NOMO-1 (cell line): ENCODE results near the gene TPRG1.

ENCODE experiments used
- DNase-seq, 2 experiments: peaks; one replicate each; lab custom pipeline; 2025; ENCODE audit not compliant: unreplicated experiment in 2 of 2; lab: John Stamatoyannopoulos, UW

Gene TPRG1

DNA sequence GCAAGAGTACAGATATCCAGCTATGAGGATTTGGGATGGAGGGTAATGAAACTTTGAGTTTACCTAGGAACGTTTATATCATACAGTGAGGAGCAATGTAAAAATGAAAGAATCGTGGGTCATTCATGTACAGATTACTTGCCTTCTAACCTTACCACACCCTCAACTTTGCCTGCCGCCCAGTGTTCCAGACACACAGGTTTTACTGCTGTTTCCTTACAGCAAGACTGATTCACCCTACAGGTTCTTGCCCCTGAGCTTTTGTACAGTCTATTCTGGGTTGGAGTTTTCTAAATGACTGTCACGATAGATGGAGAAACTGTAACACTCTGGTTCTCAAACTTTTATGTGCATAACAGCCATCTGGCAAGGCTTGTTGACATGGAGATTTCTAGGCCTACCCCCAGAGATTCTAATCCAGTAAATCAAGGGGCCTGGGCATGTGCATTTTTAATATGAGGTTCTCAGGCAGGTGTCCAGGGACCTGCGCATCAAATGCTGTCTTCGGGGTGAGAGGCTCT, 6.6 kb upstream of the TPRG1 start:
- DNase-seq = no peak

DNA sequence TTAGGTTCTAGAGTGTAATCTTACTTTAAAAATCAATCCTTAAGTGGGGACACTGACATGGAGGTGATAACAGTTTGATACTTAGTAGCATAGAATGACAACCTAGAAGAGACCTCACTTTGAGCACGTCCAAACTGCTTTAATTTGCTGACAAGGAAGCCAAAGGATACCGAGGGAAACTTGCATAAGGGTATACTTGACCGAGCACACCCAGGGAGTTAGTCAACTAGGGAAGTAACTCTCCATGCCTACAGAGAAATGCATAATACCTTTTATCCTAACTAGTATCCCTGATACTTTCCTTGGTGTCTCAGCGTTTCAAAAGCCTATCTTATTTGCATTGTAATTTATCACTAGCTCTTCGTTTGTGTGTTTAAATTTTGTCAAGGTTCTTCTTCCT, 5.5 kb upstream of the TPRG1 start:
- DNase-seq = no peak

DNA sequence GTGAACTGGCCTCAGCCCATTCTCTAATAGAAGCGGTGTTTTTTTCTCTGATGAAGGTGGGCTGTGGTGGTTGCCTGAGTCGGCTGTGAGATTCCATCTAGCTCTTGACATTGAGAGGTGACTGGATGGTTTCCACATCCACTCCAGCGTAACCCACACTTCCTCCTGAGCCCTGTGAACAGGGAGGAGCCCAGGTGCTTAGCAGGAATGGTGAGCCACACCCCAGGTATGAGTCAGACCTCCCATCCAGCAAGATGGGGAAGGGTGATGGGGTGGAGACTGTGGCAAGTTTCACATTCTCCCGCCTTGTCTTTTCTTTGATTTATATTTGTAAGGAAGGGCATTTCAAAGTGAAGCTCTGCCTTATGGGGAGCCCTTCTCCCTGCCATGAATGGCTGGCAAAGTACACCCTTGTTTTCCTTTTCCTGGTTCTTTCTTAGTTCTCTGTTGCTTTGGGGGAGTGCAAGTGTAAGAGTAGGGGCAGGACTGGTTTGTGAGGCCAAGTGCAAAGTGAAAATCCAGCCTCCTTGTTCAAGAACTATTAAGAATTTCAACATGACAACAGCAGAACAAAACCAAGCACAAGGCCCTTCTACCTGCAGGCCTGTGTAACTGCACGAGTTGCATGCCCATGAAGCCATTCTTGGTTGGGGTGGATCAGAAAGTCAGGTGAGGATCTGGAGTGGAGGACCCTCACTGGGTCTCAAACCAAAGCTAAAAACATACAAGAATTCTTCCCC, 4.6 kb upstream of the TPRG1 start:
- DNase-seq = no peak

DNA sequence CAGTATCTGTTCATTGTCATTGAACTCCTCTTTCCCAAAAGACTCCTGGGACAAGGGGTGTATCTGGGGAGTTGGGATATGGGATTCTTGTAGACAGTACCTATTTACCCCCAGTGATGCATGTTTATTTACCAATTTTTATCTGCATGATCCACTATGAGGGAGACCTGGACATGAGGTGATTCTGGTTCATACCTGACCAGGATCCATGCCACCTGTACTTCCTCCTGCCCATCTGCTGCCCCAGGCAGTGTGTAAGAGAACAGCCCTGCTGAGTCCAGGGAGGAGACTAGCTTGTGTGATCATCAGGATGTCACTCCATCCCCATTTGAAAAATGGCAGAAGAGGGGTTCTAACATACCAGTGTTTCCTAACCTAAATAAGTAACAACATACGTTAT, 3.1 kb upstream of the TPRG1 start:
- DNase-seq = no peak

DNA sequence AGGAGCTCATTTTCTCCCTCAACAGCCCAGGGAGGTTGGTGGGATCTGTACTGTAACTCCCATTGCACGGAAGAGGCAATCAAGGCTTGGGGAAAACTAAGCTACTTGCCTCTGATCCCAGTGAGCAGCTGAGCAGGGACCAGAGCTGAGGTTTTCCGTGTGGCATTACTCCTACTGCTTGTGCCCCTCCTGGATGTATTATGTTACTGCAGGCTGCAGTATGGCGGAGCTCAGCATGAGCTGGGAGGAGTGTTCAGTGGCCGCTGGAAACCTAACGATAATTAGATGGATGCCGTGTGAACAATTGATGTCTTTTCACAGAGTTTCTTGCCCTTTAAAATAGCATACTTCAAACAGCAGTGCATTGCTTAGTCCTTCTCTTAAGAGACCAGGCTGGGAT, 2.0 kb upstream of the TPRG1 start:
- DNase-seq = no peak

DNA sequence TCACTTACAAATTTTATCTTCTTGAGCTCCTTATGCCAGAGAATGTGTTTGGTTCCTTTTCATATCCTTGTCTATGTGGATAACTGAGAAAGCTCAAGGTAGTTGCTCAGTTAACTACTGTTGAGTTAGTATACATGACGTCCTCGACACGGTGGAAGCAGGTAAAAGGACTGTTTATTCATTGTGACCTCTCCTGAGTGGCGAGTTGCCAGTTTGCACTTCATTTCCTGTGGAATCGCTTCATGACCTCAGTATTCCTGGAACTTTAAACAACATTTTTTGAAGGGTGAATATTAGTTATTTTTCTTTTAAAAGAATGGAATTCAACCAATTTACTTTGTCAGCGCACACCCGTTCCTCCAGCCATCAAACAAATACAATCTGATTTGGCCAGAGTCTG, 1.2 kb upstream of the TPRG1 start:
- DNase-seq = no peak

DNA sequence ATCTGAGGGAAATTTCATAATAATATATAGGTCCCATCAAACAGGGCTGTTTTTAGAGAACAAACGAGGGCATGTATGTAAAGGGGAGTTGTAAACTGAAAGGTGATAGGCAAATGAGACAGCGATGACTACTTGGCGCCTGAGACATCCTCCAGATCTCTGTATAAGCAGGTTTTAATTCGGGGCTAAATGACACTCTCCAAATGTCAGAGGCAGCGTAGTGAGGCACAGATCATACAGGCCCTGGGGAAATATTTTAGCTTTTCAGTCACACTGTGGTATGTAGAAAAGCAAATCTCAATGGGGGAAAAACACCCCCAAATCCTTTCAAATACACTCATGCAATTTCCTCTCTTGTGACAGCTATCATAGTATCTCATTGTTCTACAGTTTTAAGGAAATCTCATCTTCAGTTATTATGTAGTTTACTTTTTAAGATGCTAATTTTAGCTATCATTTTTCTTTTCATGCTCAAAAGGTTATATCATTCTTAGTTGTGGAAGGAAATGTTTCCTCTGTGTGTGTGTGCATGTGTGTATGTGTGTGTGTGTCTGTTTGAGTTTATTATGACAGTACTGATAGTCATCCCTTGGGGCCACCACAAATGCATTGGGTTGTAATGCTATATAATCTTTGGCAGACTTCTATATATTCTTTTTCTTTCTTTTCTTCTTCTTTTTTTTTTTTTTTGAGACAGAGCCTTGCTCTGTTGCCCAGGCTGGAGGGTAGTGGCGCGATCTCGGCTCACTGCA, 1.1 kb downstream of the TPRG1 start:
- no peak for DNase-seq

DNA sequence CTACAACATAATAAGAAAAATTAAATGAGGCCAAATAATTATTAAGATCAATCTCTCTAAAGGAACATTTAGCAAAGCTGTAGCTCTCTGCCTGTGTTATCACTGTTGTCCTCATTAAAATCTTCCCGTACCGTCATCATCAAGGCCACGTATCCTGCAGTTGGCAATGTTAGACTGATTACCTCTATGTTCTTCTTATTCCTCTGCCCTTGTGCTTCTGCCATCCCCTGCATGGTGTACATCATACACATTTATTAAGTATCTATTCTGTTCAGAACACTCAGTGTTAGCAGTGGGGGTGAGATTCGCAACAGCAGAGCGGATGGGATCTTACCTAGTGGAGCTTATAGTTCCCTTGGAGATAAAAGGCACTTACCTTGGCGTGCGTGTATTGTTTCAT, 12.8 kb downstream of the TPRG1 start:
- DNase-seq = no peak

DNA sequence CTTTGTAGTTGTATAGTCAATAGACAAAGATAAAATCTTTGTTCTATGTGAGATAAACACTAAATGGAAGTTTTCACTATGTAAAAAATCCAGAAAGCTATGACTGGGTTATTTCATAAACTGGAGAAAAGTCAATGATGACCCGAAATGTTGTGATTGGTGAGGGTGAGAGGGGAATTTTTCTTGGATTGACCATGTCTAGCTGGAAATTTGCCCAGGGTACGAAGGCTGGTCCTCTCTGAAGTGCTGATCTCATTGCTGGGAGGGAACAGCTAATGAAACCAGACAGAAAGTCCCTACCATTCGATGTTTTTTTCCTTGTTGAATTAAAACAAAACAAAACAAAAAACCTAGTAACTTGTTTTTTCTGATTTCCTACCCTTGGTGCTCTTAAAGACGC, 14.3 kb downstream of the TPRG1 start:
- no peak for DNase-seq

DNA sequence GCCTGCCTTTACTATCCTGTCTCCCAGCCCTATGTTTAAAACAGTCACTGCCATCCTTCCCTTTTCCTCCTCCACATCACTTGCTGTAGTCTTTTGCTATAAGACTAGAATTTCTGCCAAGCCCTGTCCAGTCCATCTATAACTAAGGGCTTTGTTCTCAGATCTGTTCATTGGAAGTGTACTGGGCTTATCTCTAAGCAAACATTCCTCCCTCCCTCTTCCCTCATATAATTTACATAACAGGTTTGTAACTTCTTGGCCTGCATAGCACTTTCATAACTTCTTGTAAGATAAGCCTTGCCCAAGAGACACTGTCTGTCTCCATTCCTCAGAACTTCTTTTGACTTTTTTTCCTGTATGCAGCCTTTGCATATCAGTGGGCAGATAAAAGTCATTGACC, 16.7 kb downstream of the TPRG1 start:
- no peak for DNase-seq

DNA sequence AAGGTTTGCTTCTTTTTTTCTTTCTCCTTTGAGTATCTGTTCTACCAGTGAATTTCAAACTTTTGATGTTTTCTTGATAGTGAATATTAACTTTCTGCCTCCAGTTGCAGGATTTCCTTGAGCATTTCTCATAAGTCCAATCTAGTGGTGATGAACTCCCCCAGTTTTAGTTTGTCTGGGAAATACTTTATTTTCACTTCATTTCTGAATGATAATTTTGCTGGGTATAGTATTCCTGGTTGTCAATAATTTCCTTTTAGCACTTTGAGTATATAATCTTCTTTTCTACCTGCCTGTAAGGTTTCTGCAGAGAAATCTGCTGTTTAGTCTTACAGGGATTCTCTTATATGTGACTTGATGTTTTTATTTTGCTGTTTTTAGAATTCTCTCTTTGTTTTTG, 21.0 kb downstream of the TPRG1 start:
- no peak for DNase-seq

DNA sequence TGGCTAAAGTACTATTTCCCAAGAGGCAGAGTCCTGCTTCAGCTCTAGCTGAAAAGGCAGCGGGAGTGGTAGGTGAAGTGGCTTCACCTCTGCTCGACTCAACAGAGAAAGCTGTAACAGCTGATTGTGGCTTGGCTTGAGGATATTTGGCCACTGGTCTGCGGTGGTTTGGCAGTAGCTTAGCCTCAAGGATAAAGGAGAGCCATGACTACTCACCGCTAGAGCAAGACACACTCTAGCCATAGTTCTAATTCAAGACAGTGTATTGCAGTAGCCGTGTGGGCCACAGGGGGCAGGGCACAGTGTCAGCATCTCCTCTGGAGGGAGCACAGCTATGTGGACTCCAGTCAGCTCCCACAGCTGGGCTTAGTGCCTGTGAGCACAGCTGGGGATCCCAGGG, 23.5 kb downstream of the TPRG1 start:
- DNase-seq = no peak

DNA sequence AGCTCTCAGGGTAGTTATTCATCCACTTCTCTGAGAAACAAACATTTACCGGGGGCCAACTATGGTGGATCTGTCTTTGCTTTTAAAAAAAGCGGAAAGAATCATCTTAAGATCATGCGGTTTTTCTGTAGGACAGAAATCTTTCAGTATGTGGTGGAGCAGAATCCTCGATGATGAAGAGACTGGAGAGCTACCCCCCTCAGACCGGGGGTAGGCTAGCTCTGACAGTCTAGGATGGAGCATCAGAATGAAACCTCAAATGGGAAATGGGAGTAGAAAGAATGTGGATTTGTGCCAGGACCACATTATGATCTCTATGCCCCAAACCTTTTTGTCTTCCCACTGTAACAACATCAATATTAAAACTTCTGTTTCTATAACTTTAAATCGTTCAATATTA, 30.3 kb downstream of the TPRG1 start:
- DNase-seq = no peak

DNA sequence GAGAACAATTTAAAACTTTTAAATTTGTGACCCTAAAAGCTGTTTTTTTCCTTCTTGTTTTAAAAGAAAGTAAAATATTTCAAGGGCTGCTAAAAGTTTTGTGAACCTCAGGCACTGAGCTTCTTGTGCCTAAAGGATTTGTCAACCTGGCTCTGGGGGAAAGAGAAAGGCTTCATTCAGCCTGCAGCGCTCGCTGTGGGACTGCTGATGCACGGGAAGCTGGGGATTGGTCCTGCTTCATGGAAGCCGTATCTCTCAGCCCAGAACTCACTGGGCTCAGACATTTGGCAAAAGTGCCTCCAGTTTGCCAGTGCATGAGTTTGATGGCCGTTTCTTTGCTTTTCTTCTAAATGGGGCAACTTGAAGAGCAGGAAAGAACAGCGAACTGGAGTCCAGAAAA, 30.8 kb downstream of the TPRG1 start:
- DNase-seq = no peak

DNA sequence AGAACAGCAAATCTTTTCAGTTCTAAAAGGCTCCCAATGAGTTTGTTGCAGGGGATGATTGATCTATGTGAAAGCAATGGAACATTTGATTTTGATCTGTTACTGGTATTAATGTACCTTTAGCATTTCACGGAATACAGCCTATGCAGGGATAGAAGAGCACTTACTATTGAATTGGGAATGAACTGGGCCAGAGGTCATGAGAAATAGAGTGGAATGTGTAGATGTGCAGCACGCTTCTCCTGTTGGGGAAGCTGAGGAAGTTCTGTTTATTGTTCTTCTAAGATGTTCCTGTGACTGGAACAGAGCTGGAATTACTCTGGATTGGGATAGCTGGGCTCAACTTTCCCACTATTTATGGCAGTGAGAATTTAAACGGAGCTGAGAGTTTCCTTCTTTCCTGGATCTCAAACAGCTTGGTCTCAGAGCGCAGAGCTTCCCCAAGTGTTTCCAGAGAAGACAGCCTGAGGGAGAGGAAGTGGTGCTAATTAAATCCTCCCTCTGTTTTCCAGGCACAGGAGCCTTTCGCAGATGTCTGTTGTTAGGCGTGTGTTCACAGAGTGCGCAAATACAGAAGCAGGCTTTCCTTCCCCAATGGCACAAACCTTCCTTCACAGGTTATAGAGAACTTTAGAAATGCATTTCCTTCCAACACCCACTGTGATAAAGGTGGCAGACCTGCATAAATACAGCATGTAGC, 32.5 kb downstream of the TPRG1 start:
- DNase-seq = no peak

DNA sequence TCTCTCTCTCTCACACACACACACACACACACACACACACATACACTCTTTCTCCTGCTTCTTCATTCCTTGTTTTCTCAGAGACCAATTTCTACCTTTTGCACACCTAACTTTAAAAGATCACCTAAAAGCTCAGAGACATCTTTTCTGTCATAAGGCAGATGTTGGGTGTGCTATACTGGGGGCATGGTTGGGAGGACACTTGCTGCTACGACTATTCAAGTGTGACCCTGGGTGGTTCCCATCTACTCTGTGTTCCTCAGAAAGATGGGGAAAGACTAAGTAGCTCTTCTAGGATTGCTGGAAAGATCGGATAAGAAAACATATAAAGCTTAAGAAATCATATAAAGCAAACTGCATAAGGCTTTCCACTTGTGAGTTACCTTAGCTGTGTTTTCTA, 33.2 kb downstream of the TPRG1 start:
- DNase-seq = no peak

DNA sequence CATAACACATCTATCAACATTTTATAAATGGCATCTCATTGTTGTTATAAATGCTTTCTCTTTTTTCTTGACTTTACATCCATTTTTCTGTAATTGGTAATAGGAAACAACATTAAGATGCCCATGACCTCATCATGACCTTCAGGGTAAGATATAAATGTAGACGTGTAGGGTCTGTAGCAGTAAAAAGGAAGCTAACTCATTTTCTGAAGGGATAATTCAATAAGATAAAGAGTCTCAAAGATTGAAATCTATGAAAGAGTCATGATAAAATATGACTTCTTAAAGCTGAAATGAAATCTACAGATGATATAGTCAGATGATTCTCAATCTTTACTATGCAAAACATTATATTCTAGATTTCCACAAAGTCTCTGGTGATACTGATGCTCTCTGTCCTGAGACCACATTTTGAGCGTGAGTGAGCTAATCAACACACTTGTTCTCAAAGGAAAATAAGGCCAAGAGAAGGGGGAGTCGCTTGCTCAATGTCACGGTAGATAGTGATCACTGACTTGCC, 38.5 kb downstream of the TPRG1 start:
- no peak for DNase-seq

DNA sequence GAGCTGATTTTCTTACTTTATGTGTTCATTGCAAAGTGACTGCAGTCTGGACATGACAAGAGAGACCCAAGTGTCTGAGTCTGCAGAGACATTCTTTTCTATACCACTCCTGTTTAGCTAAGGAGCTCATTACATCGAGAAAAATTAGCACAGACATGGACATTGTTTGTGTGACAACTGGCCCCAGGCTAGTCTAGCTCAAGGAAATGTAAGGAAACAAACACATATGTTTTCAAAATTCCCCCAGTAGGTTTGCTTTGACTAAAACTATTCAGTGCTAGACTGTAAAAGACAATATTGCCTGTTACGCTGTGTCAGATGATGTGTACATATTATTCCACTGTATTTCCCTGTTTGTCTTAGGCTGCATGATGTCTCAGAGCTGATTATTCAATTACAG, 40.9 kb downstream of the TPRG1 start:
- no peak for DNase-seq

DNA sequence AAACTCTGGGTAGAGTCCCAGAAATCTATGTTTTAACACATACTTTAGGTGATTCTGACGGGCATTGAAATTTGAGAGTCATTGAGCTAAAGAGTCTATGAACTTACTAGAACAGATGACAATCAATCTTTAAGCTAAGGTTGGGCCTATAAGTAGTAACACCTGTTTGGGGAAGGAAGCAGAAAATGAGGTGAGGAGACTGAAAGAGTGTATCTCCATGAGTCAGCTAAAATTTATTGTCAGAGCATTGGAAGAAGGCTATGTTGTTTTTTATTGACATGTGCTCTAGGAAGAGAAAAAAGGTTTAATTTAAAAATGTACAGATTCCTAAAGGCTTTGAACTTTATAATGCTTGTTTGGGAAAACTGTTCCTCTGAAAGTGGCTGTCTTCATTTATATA, 42.9 kb downstream of the TPRG1 start:
- no peak for DNase-seq

DNA sequence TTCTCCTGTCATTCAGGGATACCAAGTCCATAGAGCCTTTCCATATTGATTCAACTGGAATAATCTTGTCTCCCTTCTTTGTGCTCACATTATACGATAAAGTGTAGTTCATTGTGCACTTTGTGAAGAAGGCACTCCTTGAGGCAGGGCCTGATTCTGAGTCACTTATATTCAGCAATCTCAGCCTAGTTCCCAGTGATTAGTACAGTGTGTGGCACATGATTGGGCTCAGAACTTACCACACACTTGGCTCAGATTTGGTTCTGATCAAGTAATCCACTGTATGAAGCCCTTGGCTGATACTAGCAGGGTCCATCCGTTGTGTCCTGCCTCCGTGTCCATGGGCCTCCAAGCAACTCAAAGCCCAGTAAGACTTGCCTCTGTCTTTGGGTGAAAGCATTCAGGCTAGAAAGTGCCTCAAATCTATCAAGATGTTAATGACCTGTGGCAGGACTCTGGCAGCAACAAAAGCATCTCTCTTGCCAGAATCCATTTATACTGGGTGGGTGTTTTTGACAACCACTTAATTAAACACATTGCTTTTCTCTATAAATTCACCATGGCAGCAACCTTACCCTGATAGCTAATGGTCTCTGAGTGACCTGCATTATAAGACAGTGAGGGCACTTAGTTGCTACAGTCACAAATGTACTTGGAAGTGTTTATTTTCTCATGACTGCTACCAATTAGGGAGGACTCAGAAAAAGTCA, 51.3 kb downstream of the TPRG1 start:
- DNase-seq = no peak

DNA sequence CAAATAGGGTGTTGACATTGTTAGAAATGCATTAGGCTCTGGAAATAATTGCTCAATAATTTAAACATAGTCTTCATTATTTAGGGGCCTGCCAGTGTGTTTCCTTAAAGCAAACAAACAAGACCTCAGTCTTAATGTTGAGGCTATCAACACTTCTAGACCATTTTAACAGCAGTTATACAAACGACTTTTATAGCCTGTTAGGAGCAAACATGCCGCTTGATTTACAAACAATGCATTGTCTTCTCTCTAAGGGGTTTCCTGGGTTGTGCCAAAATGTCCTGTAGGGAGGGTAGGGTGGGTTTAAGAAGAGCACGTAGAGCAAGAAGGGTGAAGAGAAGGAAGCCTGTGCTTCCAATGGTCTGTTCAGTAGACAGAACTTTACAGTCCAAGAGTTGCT, 53.7 kb downstream of the TPRG1 start:
- DNase-seq = no peak
